K562 (cell line): ENCODE data around the gene GPER1. TPM values are rescaled to one million over a fixed set of nuclear protein-coding genes. Genes with fewer than 3 reads are reported as not detected.

ENCODE experiments used
- ATAC-seq: fragments of 200-7000 bp; cut with Tn5 transposase; 3 replicates; pipeline ENCODE4 v1.9.1; 2020; ENCODE audit warnings: moderate library complexity
- BruUV-seq: library from RNA; stranded (reverse); fragments of 400-500 nt; replicated peaks from 2 replicates; lab custom pipeline; 2021; lab: Mats Ljungman, UMichigan
- CTCF ChIA-PET: fragments of 300-600 bp; formaldehyde crosslinking; extraction: SDS; loops from one replicate; lab custom pipeline; 2021; ENCODE audit warnings: low intra/inter-chr PET ratio; lab: Yijun Ruan, JAX
- POLR2A ChIA-PET: fragments of 300-600, 350-650 bp; sonication (Branson Sonifier 250); formaldehyde crosslinking; extraction: SDS; loops from one replicate; lab custom pipeline; 2021; ENCODE audit warnings: antibody characterized with exemption, inconsistent platforms; lab: Yijun Ruan, JAX
- DNase-seq, 4 experiments: peaks; one replicate each; pipeline versions ENCODE4 v3.0.0 to v3.0.0-alpha.2; 2011 to 2018; ENCODE audit warnings: low spot score in 3 of 4, mixed read lengths in 3 of 4; ENCODE audit errors: extremely low read depth in 1 of 4
- FAIRE-seq: peaks from 2 replicates; lab custom pipeline; 2011; peaks lifted over from hg19 to GRCh38; lab: Jason Lieb, UNC
- H2AFZ ChIP-seq: 2 replicates; pipeline ENCODE4 v1.6.0; 2011; ENCODE audit warnings: low read depth, low read length, control low read depth, inconsistent platforms
- H3K27ac ChIP-seq: fragments of 200-600 bp; 3 replicates; pipeline ENCODE4 v1.8.0; 2011; ENCODE audit warnings: low read depth, mild to moderate bottlenecking, control low read depth, inconsistent platforms, low read length, moderate library complexity, mixed read lengths; ENCODE audit errors: extremely low read depth
- H3K27me3 ChIP-seq, 2 experiments: fragments of 300-600 bp in 1 of 2; 2 replicates in 1 of 2; 3 replicates in 1 of 2; pipeline versions ENCODE4 v1.6.0 to v1.8.0; 2011; ENCODE audit warnings: inconsistent platforms in 2 of 2, low read length in 2 of 2, mild to moderate bottlenecking in 1 of 2, mixed read lengths in 1 of 2, moderate library complexity in 1 of 2; ENCODE audit not compliant: control insufficient read depth in 2 of 2, insufficient read depth in 2 of 2
- H3K36me3 ChIP-seq: fragments of 300-600 bp; 3 replicates; pipeline ENCODE4 v1.8.0; 2011; ENCODE audit warnings: mild to moderate bottlenecking, low read length, inconsistent platforms; ENCODE audit not compliant: control insufficient read depth, insufficient read depth
- H3K4me1 ChIP-seq, 2 experiments: fragments of 200-600 bp in 1 of 2; replicated peaks in 1 of 2; 2 replicates in 1 of 2; 3 replicates in 1 of 2; pipeline versions ENCODE4 v1.5.1 to v1.8.0; 2011; ENCODE audit warnings: inconsistent platforms in 2 of 2, low read length in 2 of 2, mild to moderate bottlenecking in 1 of 2, mixed read lengths in 1 of 2, moderate library complexity in 1 of 2; ENCODE audit not compliant: control insufficient read depth in 2 of 2, insufficient read depth in 2 of 2
- H3K4me2 ChIP-seq: 2 replicates; pipeline ENCODE4 v1.6.1; 2011; ENCODE audit warnings: low read length, control low read depth, inconsistent platforms, mixed read lengths; ENCODE audit not compliant: insufficient read depth
- H3K4me3 ChIP-seq: fragments of 200-600 bp; sonication (generic), shearing (Covaris generic); 2 replicates; pipeline ENCODE4 v1.5.1; 2016; ENCODE audit warnings: control low read depth, inconsistent platforms
- H3K79me2 ChIP-seq: fragments of 200-600 bp; 3 replicates; pipeline ENCODE4 v1.8.0; 2011; ENCODE audit warnings: low read length, inconsistent platforms; ENCODE audit not compliant: control insufficient read depth, insufficient read depth
- H3K9ac ChIP-seq, 2 experiments: 2 replicates each; pipeline versions ENCODE4 v1.6.0 to v1.6.1; 2011; ENCODE audit warnings: low read depth in 2 of 2, low read length in 2 of 2, control low read depth in 1 of 2, inconsistent platforms in 1 of 2, mild to moderate bottlenecking in 1 of 2, mixed read lengths in 1 of 2; ENCODE audit not compliant: insufficient read depth in 1 of 2
- H3K9me1 ChIP-seq: one replicate; pipeline ENCODE4 v1.6.0; 2011; ENCODE audit warnings: inconsistent platforms, mild to moderate bottlenecking, low read length, moderate library complexity; ENCODE audit not compliant: control insufficient read depth, insufficient read depth
- H3K9me3 ChIP-seq: replicated peaks from 2 replicates; pipeline ENCODE4 v1.5.1; 2011; ENCODE audit warnings: low read depth, low read length, inconsistent platforms; ENCODE audit not compliant: control insufficient read depth, insufficient read depth
- H4K20me1 ChIP-seq: replicated peaks from 2 replicates; pipeline ENCODE4 v1.6.1; 2011; ENCODE audit warnings: low read length, inconsistent platforms, mixed read lengths; ENCODE audit not compliant: control insufficient read depth, insufficient read depth
- FOXM1 ChIP-seq, 2 experiments: fragments of 450-650 bp in 1 of 2; sonication (generic) in 1 of 2; formaldehyde crosslinking in 1 of 2; IDR thresholded peaks; 2 replicates each; pipeline versions ENCODE4 v1.6.1 to v1.9.0; 2017 to 2022; ENCODE audit warnings: low read depth in 2 of 2, mild to moderate bottlenecking in 2 of 2, missing genetic modification reagents in 1 of 2, moderate library complexity in 1 of 2
- SETDB1 ChIP-seq: IDR thresholded peaks from one replicate; pipeline ENCODE4 v1.6.1; 2012; ENCODE audit warnings: low read length, control low read depth, inconsistent platforms
- SRSF1 ChIP-seq: fragments of 200-400 bp; formaldehyde crosslinking; IDR thresholded peaks from 2 replicates; pipeline ENCODE4 v1.6.1; 2017; ENCODE audit warnings: mild to moderate bottlenecking, low read depth, low read length, moderate library complexity
- TAF15 ChIP-seq: fragments of 200-400 bp; formaldehyde crosslinking; IDR thresholded peaks from 2 replicates; pipeline ENCODE4 v1.6.1; 2017; ENCODE audit warnings: mild to moderate bottlenecking, low read depth, low read length, moderate library complexity
- TCF7L2 ChIP-seq: fragments of 150-350 bp; IDR thresholded peaks from 2 replicates; pipeline ENCODE4 v1.6.1; 2016; ENCODE audit warnings: low read depth, mild to moderate bottlenecking, low read length, moderate library complexity
- ZNF551 ChIP-seq: fragments of 250-450 bp; sonication (Bioruptor Pico); IDR thresholded peaks from 2 replicates; pipeline ENCODE4 v1.5.0; 2021; ENCODE audit warnings: mild to moderate bottlenecking, moderate library complexity
- WGBS: fragments of 100-300 bp; shearing (Covaris generic); methylation state at CpG from one replicate; pipeline ENCODE4 v1.1.6; 2016; ENCODE audit warnings: low coverage, mixed read lengths; ENCODE audit not compliant: insufficient coverage; ENCODE audit errors: missing lambda C conversion rate; 5-methylcytosine and 5-hydroxymethylcytosine counted together
- in situ Hi-C: fragments of 300-500 bp; cut with MboI; formaldehyde crosslinking; loops from 4 replicates; pipeline ENCODE4 v1.15.0; 2018; ENCODE audit warnings: inconsistent platforms, mixed read lengths
- intact Hi-C: fragments of 100-400 bp; cut with micrococcal nuclease; formaldehyde crosslinking; loops from 2 replicates; pipeline ENCODE4 v1.14.2; 2022
- polyA plus RNA-seq, 8 experiments: library from polyadenylated mRNA; depleted of rRNA in 4 of 8; stranded (reverse) in 5 of 8; unstranded in 3 of 8; fragments of >200 nt; fragmentation: Nextera tagmentation in 2 of 8; fragmentation: Illumina TruSeq in 1 of 8; extraction: Ambion mirVana in 2 of 8; extraction: Trizol in 1 of 8; gene quantifications; 2 replicates each; pipeline versions ENCODE4 v1.2.1 to v1.2.3, GENCODE V29; 2011 to 2014; ENCODE audit warnings: inconsistent platforms in 1 of 8, missing spikeins in 1 of 8
- total RNA-seq, 7 experiments: library from RNA; depleted of rRNA in 6 of 7; stranded (reverse); fragments of >200 nt in 6 of 7; fragmentation: Illumina TruSeq in 2 of 7; extraction: Trizol in 2 of 7; gene quantifications; 2 replicates each; pipeline versions ENCODE4 v1.2.1 to v1.2.3, GENCODE V29; 2011 to 2021; ENCODE audit warnings: low replicate concordance in 1 of 7

Gene GPER1
- total and polyA plus RNA-seq, 9 of the 15 experiments (the other 6 are each of a cell fraction or from before 2014, with no cell fraction given), result 0.04 to 0.09 (median 0.08) TPM; not detected in 6

DNA sequence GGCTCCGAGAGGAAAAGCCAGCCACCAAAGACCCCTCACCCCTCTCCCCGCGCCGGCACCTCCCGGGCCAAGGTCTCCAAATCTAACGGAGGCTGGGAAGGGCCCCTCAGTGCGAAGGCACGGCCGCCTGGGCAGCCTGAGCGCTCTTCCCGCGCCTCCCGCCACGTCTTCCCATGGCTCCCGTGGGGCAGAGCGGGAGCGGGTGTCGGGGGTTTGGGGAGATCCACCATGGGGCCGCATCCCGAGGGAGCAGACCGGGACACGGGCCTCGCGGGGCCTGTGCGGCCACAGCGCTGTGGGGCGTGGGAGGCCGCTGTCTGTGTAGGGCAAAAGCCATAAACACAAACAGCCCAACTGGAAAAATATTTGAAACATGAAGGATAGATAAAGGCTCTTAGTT lies 22.4 kb downstream of the GPER1 start:
- Histone ChIP-seq H3K27ac (no peak overlapping the region), H3K79me2 (no peaks in the 10 kb centered on the region; the same call in 1 of the 3 replicates), H3K4me3 (no peak overlapping the region), H3K27me3 (no peaks in the 10 kb centered on the region), H4K20me1 (no peaks in the 10 kb centered on the region; the same call in 1 of the 2 replicates)
- no TSS peak for BruUV-seq
- FAIRE-seq, result no peak
- TF ChIP-seq TAF15 (no peak), TCF7L2 (no peak), ZNF551 (CRISPR knock-in tag) (no peak)
- TF ChIP-seq, all 486 proteins: peak for 0
- peaks cover 0 to 38% of the 10 kb centered on the region in 2 experiments; a peak in 2 of 5 replicates for H3K4me1 ChIP-seq
- H3K9me3 ChIP-seq, result no peaks in the 10 kb centered on the region
- H3K4me2 ChIP-seq, result no peak overlapping the region
- ChIA-PET POLR2A (interaction anchor here (0.6 to 0.8 kb wide), 3 partner anchors 14 to 57 kb away, joined by 3 to 4 read pairs (median 3); no protein-coding TSS in a partner anchor), CTCF (interaction anchor here (0.7 kb wide), 1 partner anchor 1810 kb away, joined by 3 read pairs; no protein-coding TSS in a partner anchor)
- no peak for DNase-seq
- intact Hi-C loops, result no loop called here
- H3K9me1 ChIP-seq, result no peaks in the 10 kb centered on the region
- in situ Hi-C loops, result no loop called here
- 92% methylated on average over 17 of the region's 28 CpGs for WGBS
- H2AFZ ChIP-seq, result no peak overlapping the region
- ATAC-seq, result no peak
- no peak overlapping the region for H3K9ac ChIP-seq
- no peaks in the 10 kb centered on the region for H3K36me3 ChIP-seq

DNA sequence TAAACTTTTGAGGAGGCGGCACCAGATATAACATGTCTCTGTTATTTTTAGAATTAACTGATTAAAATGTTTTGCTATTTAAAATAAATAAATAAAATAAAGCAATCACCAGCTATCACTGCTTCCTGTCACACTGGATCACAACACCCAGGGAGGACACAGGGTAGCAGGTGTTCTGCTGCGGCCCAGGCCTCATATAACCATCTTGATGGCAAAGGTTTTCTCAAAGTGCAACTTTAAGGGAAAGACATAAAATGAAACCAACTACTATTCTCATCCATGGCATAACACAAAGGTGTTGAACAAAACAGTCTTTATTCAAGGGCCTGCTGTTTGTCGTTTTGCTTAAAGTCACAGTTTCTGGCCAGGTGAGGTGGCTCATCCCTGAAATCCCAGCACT lies 23.2 kb downstream of the GPER1 start:
- H4K20me1 ChIP-seq, result no peaks in the 10 kb centered on the region; the same call in 1 of the 2 replicates
- ATAC-seq, result no peak
- H2AFZ ChIP-seq, result no peak overlapping the region
- no peak overlapping the region for H3K4me2 ChIP-seq
- H3K9ac ChIP-seq, result no peak overlapping the region
- intact Hi-C loops, result no loop called here
- no peaks in the 10 kb centered on the region; the same call in none of the 3 replicates for H3K79me2 ChIP-seq
- no peak for DNase-seq
- ChIA-PET CTCF (no interaction called here), POLR2A (interaction anchor here (0.6 kb wide), 1 partner anchor 11 kb away, joined by 3 read pairs; no protein-coding TSS in a partner anchor)
- no peaks in the 10 kb centered on the region; the same call in 1 of the 2 replicates for H3K9me3 ChIP-seq
- FAIRE-seq, result no peak
- WGBS, result 70% methylated on average over 3 of the region's 3 CpGs
- H3K4me1 ChIP-seq, result peaks cover 0 to 35% of the 10 kb centered on the region in 2 experiments; a peak in 2 of 5 replicates
- no peaks in the 10 kb centered on the region for H3K9me1 ChIP-seq
- H3K27me3 ChIP-seq, result no peaks in the 10 kb centered on the region
- H3K4me3 ChIP-seq, result no peak overlapping the region
- in situ Hi-C loops, result no loop called here
- no TSS peak for BruUV-seq
- TF ChIP-seq SETDB1, result no peak
- no peak for TF ChIP-seq SRSF1
- no peak for TF ChIP-seq FOXM1 (IDR thresholded peaks at IDR 0.05; ENCODE audit: low read depth)
- no peak for TF ChIP-seq FOXM1 (CRISPR knock-in tag; IDR thresholded peaks at IDR 0.05; ENCODE audit: low read depth)
- no peaks in the 10 kb centered on the region for H3K36me3 ChIP-seq
- no peak overlapping the region for H3K27ac ChIP-seq
